ENCODE results near the gene P3H1.
"Not testable (repeated sequence)": the region's sequence is repeated elsewhere in the genome, so short reads cannot be mapped to it uniquely, and the experiment has no call there.

P3H1 gene

GRCh38 chr1:42769811-42770210 is 3.0 kb upstream of the P3H1 start:
- DNase-seq = no peak

- DNase-seq = no peak
These were observed 1.3 kb upstream of the P3H1 start for GRCh38 chr1:42768172-42768571.

- DNase-seq = no peak
These were observed 727 bp upstream of the P3H1 start for GRCh38 chr1:42767510-42768000.

GRCh38 chr1:42765832-42766740 is 742 bp downstream of the P3H1 start:
- no peak for DNase-seq

GRCh38 chr1:42765269-42765668 is 1.6 kb downstream of the P3H1 start:
- no peak for DNase-seq

GRCh38 chr1:42762269-42762668 is 4.6 kb downstream of the P3H1 start:
- DNase-seq = no peak

GRCh38 chr1:42761567-42761966 is 5.3 kb downstream of the P3H1 start:
- DNase-seq = no peak

- DNase-seq = no peak
These were observed 7.7 kb downstream of the P3H1 start for GRCh38 chr1:42759114-42759513.

GRCh38 chr1:42758641-42759040 is 8.2 kb downstream of the P3H1 start:
- DNase-seq = no peak

- DNase-seq = no peak
These were observed 8.9 kb downstream of the P3H1 start for GRCh38 chr1:42757892-42758275.

- no peak for DNase-seq
These were observed 9.6 kb downstream of the P3H1 start for GRCh38 chr1:42756956-42757891.

- DNase-seq = no peak
These were observed 13.8 kb downstream of the P3H1 start for GRCh38 chr1:42753070-42753469.

GRCh38 chr1:42752284-42752683 is 14.5 kb downstream of the P3H1 start:
- no peak for DNase-seq

- DNase-seq = not testable (repeated sequence)
These were observed 15.2 kb downstream of the P3H1 start for GRCh38 chr1:42751511-42752070.

GRCh38 chr1:42750041-42750440 is 16.8 kb downstream of the P3H1 start:
- DNase-seq = no peak

GRCh38 chr1:42748461-42749410 is 18.1 kb downstream of the P3H1 start:
- no peak for DNase-seq

GRCh38 chr1:42748021-42748420 is 18.8 kb downstream of the P3H1 start:
- DNase-seq = no peak

- no peak for DNase-seq
These were observed 19.7 kb downstream of the P3H1 start for GRCh38 chr1:42747125-42747524.

- DNase-seq = no peak
These were observed 20.3 kb downstream of the P3H1 start for GRCh38 chr1:42746436-42747105.

- no peak for DNase-seq
These were observed 21.0 kb downstream of the P3H1 start for GRCh38 chr1:42745851-42746250.

- DNase-seq = no peak
These were observed 22.7 kb downstream of the P3H1 start for GRCh38 chr1:42744148-42744413.

Measured in GOT3 (cell line).